IMR-90 (cell line): ENCODE measurements around the gene NT5M. TPM values are rescaled to one million over a fixed set of nuclear protein-coding genes. Genes with fewer than 3 reads are reported as not detected.

Experiments
- ATAC-seq: fragments of 200-7000 bp; cut with Tn5 transposase; 2 replicates; pipeline ENCODE4 v1.9.1; 2020; ENCODE audit warnings: low read depth, mild to moderate bottlenecking, moderate library complexity
- BruUV-seq: library from RNA; stranded (reverse); fragments of 400-500 nt; replicated peaks from 2 replicates; lab custom pipeline; 2021; lab: Mats Ljungman, UMichigan
- CTCF ChIA-PET: fragments of 300-600 bp; formaldehyde crosslinking; extraction: SDS; loops from one replicate; lab custom pipeline; 2021; ENCODE audit warnings: antibody characterized with exemption; lab: Yijun Ruan, JAX
- POLR2A ChIA-PET: fragments of 300-600 bp; sonication (Branson Sonifier 250); formaldehyde crosslinking; loops from one replicate; lab custom pipeline; 2022; ENCODE audit warnings: antibody characterized with exemption; ENCODE audit not compliant: unreplicated experiment; lab: Charles Lee
- DNase-seq: peaks from one replicate; pipeline ENCODE4 v3.0.0; 2013
- H2AFZ ChIP-seq: replicated peaks from 2 replicates; pipeline ENCODE3; 2013; ENCODE audit warnings: low read length, mild to moderate bottlenecking; ENCODE audit not compliant: poor library complexity
- H2AK5ac ChIP-seq: 2 replicates; pipeline ENCODE4 v1.6.1; 2013; ENCODE audit warnings: low read depth, low read length, inconsistent platforms
- H2AK9ac ChIP-seq: replicated peaks from 2 replicates; pipeline ENCODE3; 2013; ENCODE audit warnings: mild to moderate bottlenecking, low read depth, low read length, moderate library complexity; ENCODE audit not compliant: poor library complexity
- H2BK120ac ChIP-seq: 2 replicates; pipeline ENCODE4 v1.6.1; 2013; ENCODE audit warnings: low read depth, low read length, inconsistent platforms
- H2BK15ac ChIP-seq: 3 replicates; pipeline ENCODE4 v1.6.1; 2013; ENCODE audit warnings: low read depth, low read length, inconsistent platforms
- H2BK20ac ChIP-seq: 2 replicates; pipeline ENCODE4 v1.6.1; 2013; ENCODE audit warnings: low read depth, mild to moderate bottlenecking, inconsistent platforms, low read length, moderate library complexity
- H2BK5ac ChIP-seq: 2 replicates; pipeline ENCODE4 v1.6.1; 2013; ENCODE audit warnings: mild to moderate bottlenecking, low read depth, low read length, inconsistent platforms; ENCODE audit not compliant: poor library complexity, severe bottlenecking
- H3K14ac ChIP-seq: replicated peaks from 2 replicates; pipeline ENCODE4 v1.6.1; 2013; ENCODE audit warnings: low read depth, low read length, inconsistent platforms
- H3K18ac ChIP-seq: 2 replicates; pipeline ENCODE4 v1.6.1; 2013; ENCODE audit warnings: low read depth, low read length, control low read depth
- H3K23ac ChIP-seq: 2 replicates; pipeline ENCODE4 v1.6.1; 2013; ENCODE audit warnings: low read depth, low read length, inconsistent platforms
- H3K27ac ChIP-seq: 2 replicates; pipeline ENCODE4 v1.5.1; 2013; ENCODE audit warnings: mild to moderate bottlenecking, control low read depth, low read length; ENCODE audit not compliant: insufficient read depth
- H3K27me3 ChIP-seq: 2 replicates; pipeline ENCODE4 v1.6.1; 2013; ENCODE audit warnings: low read length; ENCODE audit not compliant: control insufficient read depth, insufficient read depth
- H3K36me3 ChIP-seq: 2 replicates; pipeline ENCODE4 v1.6.1; 2013; ENCODE audit warnings: low read length, mixed read lengths; ENCODE audit not compliant: control insufficient read depth, insufficient read depth
- H3K4ac ChIP-seq: 2 replicates; pipeline ENCODE4 v1.6.1; 2013; ENCODE audit warnings: low read depth, low read length, inconsistent platforms
- H3K4me1 ChIP-seq: 2 replicates; pipeline ENCODE4 v1.6.1; 2013; ENCODE audit warnings: low read length, mixed read lengths; ENCODE audit not compliant: control insufficient read depth, insufficient read depth
- H3K4me2 ChIP-seq: 2 replicates; pipeline ENCODE4 v1.6.1; 2013; ENCODE audit warnings: low read depth, mild to moderate bottlenecking, control low read depth, low read length, moderate library complexity
- H3K4me3 ChIP-seq: 2 replicates; pipeline ENCODE4 v1.5.1; 2013; ENCODE audit warnings: low read depth, mild to moderate bottlenecking, control low read depth, low read length, moderate library complexity; ENCODE audit not compliant: insufficient read depth
- H3K56ac ChIP-seq: 2 replicates; pipeline ENCODE4 v1.6.1; 2013; ENCODE audit warnings: low read length, inconsistent platforms; ENCODE audit not compliant: insufficient read depth; ENCODE audit errors: extremely low read depth
- H3K79me1 ChIP-seq, 2 experiments: 2 replicates each; pipeline ENCODE4 v1.6.1; 2013; ENCODE audit warnings: low read length in 2 of 2, inconsistent platforms in 1 of 2, low read depth in 1 of 2
- H3K9ac ChIP-seq: 2 replicates; pipeline ENCODE4 v1.6.1; 2013; ENCODE audit warnings: low read depth, low read length, control low read depth
- H3K9me1 ChIP-seq: 2 replicates; pipeline ENCODE4 v1.6.1; 2013; ENCODE audit warnings: low read length, inconsistent platforms; ENCODE audit not compliant: insufficient read depth
- H3K9me3 ChIP-seq: 2 replicates; pipeline ENCODE4 v1.6.1; 2013; ENCODE audit warnings: low read length; ENCODE audit not compliant: control insufficient read depth, insufficient read depth
- H4K20me1 ChIP-seq: 2 replicates; pipeline ENCODE4 v1.6.1; 2013; ENCODE audit warnings: low read length, inconsistent platforms; ENCODE audit not compliant: insufficient read depth
- H4K5ac ChIP-seq: 2 replicates; pipeline ENCODE4 v1.6.1; 2013; ENCODE audit warnings: mild to moderate bottlenecking, low read depth, low read length, control low read depth
- H4K8ac ChIP-seq, 2 experiments: 2 replicates each; pipeline ENCODE4 v1.6.1; 2013; ENCODE audit warnings: low read depth in 2 of 2, low read length in 2 of 2, control low read depth in 1 of 2, inconsistent platforms in 1 of 2
- H4K91ac ChIP-seq: 2 replicates; pipeline ENCODE4 v1.6.1; 2013; ENCODE audit warnings: low read depth, low read length, inconsistent platforms; ENCODE audit not compliant: insufficient read depth
- BHLHE40 ChIP-seq: fragments of 150-350 bp; IDR thresholded peaks from 2 replicates; pipeline ENCODE4 v1.6.1; 2016; ENCODE audit warnings: mild to moderate bottlenecking, low read depth, low read length
- CEBPB ChIP-seq: IDR thresholded peaks from 2 replicates; pipeline ENCODE4 v1.6.1; 2012; ENCODE audit warnings: low read depth, low read length, improper control_type of control experiment
- CHD1 ChIP-seq: IDR thresholded peaks from 2 replicates; pipeline ENCODE4 v1.6.1; 2012; ENCODE audit warnings: low read depth, low read length, improper control_type of control experiment
- FOS ChIP-seq: fragments of 150-350 bp; IDR thresholded peaks from 2 replicates; pipeline ENCODE4 v1.6.1; 2016; ENCODE audit warnings: low read depth, low read length
- MAFK ChIP-seq: IDR thresholded peaks from 2 replicates; pipeline ENCODE4 v1.6.1; 2012; ENCODE audit warnings: low read depth, low read length, improper control_type of control experiment
- MXI1 ChIP-seq: IDR thresholded peaks from 2 replicates; pipeline ENCODE4 v1.6.1; 2012; ENCODE audit warnings: low read depth, mild to moderate bottlenecking, low read length, moderate library complexity, borderline replicate concordance
- NFE2L2 ChIP-seq: fragments of 150-350 bp; IDR thresholded peaks from 2 replicates; pipeline ENCODE4 v1.6.1; 2016; ENCODE audit warnings: low read depth, mild to moderate bottlenecking, low read length
- POLR2A ChIP-seq: IDR thresholded peaks from 2 replicates; pipeline ENCODE4 v1.6.1; 2012; ENCODE audit warnings: mild to moderate bottlenecking, low read depth, low read length
- RAD21 ChIP-seq: IDR thresholded peaks from 2 replicates; pipeline ENCODE4 v1.6.1; 2012; ENCODE audit warnings: low read length, improper control_type of control experiment
- RCOR1 ChIP-seq: IDR thresholded peaks from 2 replicates; pipeline ENCODE4 v1.6.1; 2012; ENCODE audit warnings: mild to moderate bottlenecking, low read length, improper control_type of control experiment; ENCODE audit not compliant: insufficient replicate concordance
- SMC3 ChIP-seq: fragments of 150-350 bp; IDR thresholded peaks from 2 replicates; pipeline ENCODE4 v1.6.1; 2016; ENCODE audit warnings: low read depth, mild to moderate bottlenecking, antibody characterized with exemption, low read length, moderate library complexity
- WGBS, 2 experiments: methylation state at CpG; one replicate each; pipeline versions ENCODE4 v1.1.5 to v1.1.7; 2013; ENCODE audit warnings: missing lambda C conversion rate in 2 of 2; ENCODE audit not compliant: insufficient read length in 1 of 2; ENCODE audit errors: extremely low coverage in 2 of 2; 5-methylcytosine and 5-hydroxymethylcytosine counted together
- dilution Hi-C: fragments of 300-500 bp; cut with HindIII; formaldehyde crosslinking; loops from one replicate; pipeline ENCODE4 v1.14.3; 2018; ENCODE audit warnings: low sequenced_read_pairs; ENCODE audit not compliant: unreplicated experiment
- in situ Hi-C: fragments of 300-500 bp; cut with MboI; formaldehyde crosslinking; loops from 3 replicates; pipeline ENCODE4 v1.14.3; 2019; ENCODE audit warnings: low sequenced_read_pairs, inconsistent platforms, mixed read lengths
- intact Hi-C: fragments of 100-400 bp; cut with micrococcal nuclease; formaldehyde crosslinking; loops from 2 replicates; pipeline ENCODE4 v1.10.0; 2022
- polyA plus RNA-seq, 3 experiments: library from polyadenylated mRNA; depleted of rRNA; stranded (reverse); fragments of >200 nt; gene quantifications; 2 replicates each; pipeline ENCODE4 v1.2.3, GENCODE V29; 2012; ENCODE audit warnings: low replicate concordance in 1 of 3
- total RNA-seq: library from RNA; depleted of rRNA; stranded (reverse); fragments of >200 nt; gene quantifications from 2 replicates; pipeline ENCODE4 v1.2.3, GENCODE V29; 2012
- TF ChIP-seq, protein P1 (sequence below): conservative IDR thresholded peaks from 2 replicates; pipeline ENCODE4 v1.5.1; 2012; ENCODE audit warnings: mild to moderate bottlenecking, low read depth, low read length, improper control_type of control experiment
- TF ChIP-seq, protein P2 (sequence below): fragments of 150-350 bp; IDR thresholded peaks from 2 replicates; pipeline ENCODE4 v1.6.1; 2017; ENCODE audit warnings: mild to moderate bottlenecking, antibody characterized with exemption, low read length, low read depth
- TF ChIP-seq, protein P3 (sequence below): fragments of 150-350 bp; IDR thresholded peaks from 2 replicates; pipeline ENCODE4 v1.6.1; 2016; ENCODE audit warnings: low read depth, mild to moderate bottlenecking, low read length, moderate library complexity, borderline replicate concordance

The NT5M gene
- total and polyA plus RNA-seq, 2 of the 4 experiments (the other 2 are of a cell fraction) = 0.18 to 0.32 TPM

DNA sequence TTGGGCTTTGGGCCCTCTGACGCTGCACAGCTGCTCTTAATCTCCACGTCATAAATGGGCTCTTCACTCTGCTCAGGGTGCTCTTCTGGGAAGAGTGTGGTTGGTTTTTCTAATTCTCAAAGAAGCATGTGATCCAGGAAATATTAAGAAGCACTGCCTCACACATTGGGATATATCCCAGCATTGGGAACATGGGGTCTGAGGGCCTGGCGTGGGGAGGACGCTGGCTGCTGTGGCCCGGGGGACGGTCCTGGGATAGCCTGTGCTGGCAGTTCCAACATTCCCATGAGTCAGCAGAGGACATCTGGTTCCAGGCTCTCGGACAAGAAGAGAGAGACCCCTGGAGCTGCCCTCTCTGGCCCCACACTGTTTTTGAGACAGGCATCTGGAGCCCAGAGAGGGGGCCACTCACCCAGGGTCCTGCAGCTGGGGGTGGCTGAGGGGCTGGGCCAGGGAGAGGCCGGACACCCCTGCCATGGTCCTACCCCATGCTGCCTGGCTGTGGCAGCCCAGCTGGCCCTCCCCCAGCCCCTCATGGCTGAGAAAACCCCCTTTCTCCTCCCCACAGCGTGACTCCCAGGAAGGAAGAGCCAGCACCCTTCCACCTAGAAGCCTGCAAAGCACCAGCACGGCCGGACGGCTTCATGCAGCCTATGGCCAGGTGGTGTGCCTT lies 58.8 kb downstream of the NT5M start:
- Histone ChIP-seq H3K4me3 (no peak overlapping the region), H3K23ac (no peak overlapping the region), H2AFZ (no peak overlapping the region), H4K8ac (no peak overlapping the region), H3K18ac (no peak overlapping the region), H3K79me1 (no peaks in the 10 kb centered on the region), H3K9ac (no peak overlapping the region), H2AK5ac (no peak overlapping the region), H3K36me3 (no peaks in the 10 kb centered on the region), H3K14ac (no peak overlapping the region), H3K56ac (no peak overlapping the region), H4K20me1 (no peaks in the 10 kb centered on the region), H4K91ac (no peak overlapping the region), H3K27ac (no peak overlapping the region), H3K4ac (no peak overlapping the region), H2BK120ac (no peak overlapping the region), H2BK20ac (no peak overlapping the region), H3K9me3 (peaks cover 11% of the 10 kb centered on the region), H2AK9ac (peak overlapping the region; percentile 42), H2BK15ac (no peak overlapping the region), H2BK5ac (no peak overlapping the region), H3K4me1 (no peaks in the 10 kb centered on the region), H3K4me2 (no peak overlapping the region), H3K9me1 (no peaks in the 10 kb centered on the region), H4K5ac (no peak overlapping the region), H3K27me3 (peaks cover 9% of the 10 kb centered on the region; the same call in 1 of the 2 replicates)
- no TSS peak for BruUV-seq
- ChIA-PET CTCF (no interaction called here), POLR2A (no interaction called here)
- TF ChIP-seq, protein P1, sequence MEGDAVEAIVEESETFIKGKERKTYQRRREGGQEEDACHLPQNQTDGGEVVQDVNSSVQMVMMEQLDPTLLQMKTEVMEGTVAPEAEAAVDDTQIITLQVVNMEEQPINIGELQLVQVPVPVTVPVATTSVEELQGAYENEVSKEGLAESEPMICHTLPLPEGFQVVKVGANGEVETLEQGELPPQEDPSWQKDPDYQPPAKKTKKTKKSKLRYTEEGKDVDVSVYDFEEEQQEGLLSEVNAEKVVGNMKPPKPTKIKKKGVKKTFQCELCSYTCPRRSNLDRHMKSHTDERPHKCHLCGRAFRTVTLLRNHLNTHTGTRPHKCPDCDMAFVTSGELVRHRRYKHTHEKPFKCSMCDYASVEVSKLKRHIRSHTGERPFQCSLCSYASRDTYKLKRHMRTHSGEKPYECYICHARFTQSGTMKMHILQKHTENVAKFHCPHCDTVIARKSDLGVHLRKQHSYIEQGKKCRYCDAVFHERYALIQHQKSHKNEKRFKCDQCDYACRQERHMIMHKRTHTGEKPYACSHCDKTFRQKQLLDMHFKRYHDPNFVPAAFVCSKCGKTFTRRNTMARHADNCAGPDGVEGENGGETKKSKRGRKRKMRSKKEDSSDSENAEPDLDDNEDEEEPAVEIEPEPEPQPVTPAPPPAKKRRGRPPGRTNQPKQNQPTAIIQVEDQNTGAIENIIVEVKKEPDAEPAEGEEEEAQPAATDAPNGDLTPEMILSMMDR = no peak
- TF ChIP-seq RAD21 = no peak
- TF ChIP-seq MXI1 = no peak
- TF ChIP-seq, protein P2, sequence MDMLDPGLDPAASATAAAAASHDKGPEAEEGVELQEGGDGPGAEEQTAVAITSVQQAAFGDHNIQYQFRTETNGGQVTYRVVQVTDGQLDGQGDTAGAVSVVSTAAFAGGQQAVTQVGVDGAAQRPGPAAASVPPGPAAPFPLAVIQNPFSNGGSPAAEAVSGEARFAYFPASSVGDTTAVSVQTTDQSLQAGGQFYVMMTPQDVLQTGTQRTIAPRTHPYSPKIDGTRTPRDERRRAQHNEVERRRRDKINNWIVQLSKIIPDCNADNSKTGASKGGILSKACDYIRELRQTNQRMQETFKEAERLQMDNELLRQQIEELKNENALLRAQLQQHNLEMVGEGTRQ = no peak
- TF ChIP-seq RCOR1 = no peak
- TF ChIP-seq NFE2L2 = no peak
- TF ChIP-seq CHD1 = no peak
- TF ChIP-seq CEBPB = no peak
- no peak for TF ChIP-seq MAFK
- TF ChIP-seq, protein P3, sequence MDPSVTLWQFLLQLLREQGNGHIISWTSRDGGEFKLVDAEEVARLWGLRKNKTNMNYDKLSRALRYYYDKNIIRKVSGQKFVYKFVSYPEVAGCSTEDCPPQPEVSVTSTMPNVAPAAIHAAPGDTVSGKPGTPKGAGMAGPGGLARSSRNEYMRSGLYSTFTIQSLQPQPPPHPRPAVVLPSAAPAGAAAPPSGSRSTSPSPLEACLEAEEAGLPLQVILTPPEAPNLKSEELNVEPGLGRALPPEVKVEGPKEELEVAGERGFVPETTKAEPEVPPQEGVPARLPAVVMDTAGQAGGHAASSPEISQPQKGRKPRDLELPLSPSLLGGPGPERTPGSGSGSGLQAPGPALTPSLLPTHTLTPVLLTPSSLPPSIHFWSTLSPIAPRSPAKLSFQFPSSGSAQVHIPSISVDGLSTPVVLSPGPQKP = no peak
- TF ChIP-seq SMC3 = no peak
- TF ChIP-seq FOS = no peak
- no peak for TF ChIP-seq POLR2A
- TF ChIP-seq BHLHE40 = no peak
- no peak for DNase-seq
- ATAC-seq = no peak
- dilution Hi-C loops (no loop called here), in situ Hi-C loops (loop anchor here (25.0 kb wide), 1 partner anchor 525 kb away; no protein-coding TSS in a partner anchor), intact Hi-C loops (no loop called here)
- WGBS, 2 experiments = 73% methylated on average over 3 of the region's 12 CpGs; no CpG with 5 or more reads in 1 of the 2 experiments
